T follicular helper cell (primary cell): ENCODE data around the gene CHAF1A.

Source experiments
- DNase-seq: peaks from one replicate; pipeline ENCODE4 v3.0.0-alpha.2; 2020; ENCODE audit warnings: low read depth

Gene CHAF1A

GRCh38 chr19:4405977-4406376 is 3.5 kb downstream of the CHAF1A start:
- no peak for DNase-seq

- no peak for DNase-seq
These were observed 4.2 kb downstream of the CHAF1A start for GRCh38 chr19:4406626-4407025.

GRCh38 chr19:4409123-4409933 is 6.9 kb downstream of the CHAF1A start:
- no peak for DNase-seq

GRCh38 chr19:4413588-4413987 is 11.1 kb downstream of the CHAF1A start:
- DNase-seq: no peak

GRCh38 chr19:4414144-4414799 is 11.8 kb downstream of the CHAF1A start:
- no peak for DNase-seq

GRCh38 chr19:4414800-4415321 is 12.4 kb downstream of the CHAF1A start:
- DNase-seq: no peak

- no peak for DNase-seq
These were observed 12.9 kb downstream of the CHAF1A start for GRCh38 chr19:4415352-4415751.

- DNase-seq: no peak
These were observed 13.8 kb downstream of the CHAF1A start for GRCh38 chr19:4416268-4416667.

GRCh38 chr19:4423416-4424126 is 21.1 kb downstream of the CHAF1A start:
- no peak for DNase-seq

GRCh38 chr19:4425537-4425936 is 23.1 kb downstream of the CHAF1A start:
- DNase-seq: no peak

GRCh38 chr19:4428326-4428975 is 26.0 kb downstream of the CHAF1A start:
- no peak for DNase-seq

- DNase-seq: no peak
These were observed 26.8 kb downstream of the CHAF1A start for GRCh38 chr19:4429256-4429655.

- DNase-seq: no peak
These were observed 27.3 kb downstream of the CHAF1A start for GRCh38 chr19:4429771-4430171.

- no peak for DNase-seq
These were observed 28.3 kb downstream of the CHAF1A start for GRCh38 chr19:4430760-4431159.

GRCh38 chr19:4431296-4431695 is 28.9 kb downstream of the CHAF1A start:
- DNase-seq: no peak

GRCh38 chr19:4431808-4432674 is 29.6 kb downstream of the CHAF1A start:
- DNase-seq: no peak

- DNase-seq: no peak
These were observed 30.6 kb downstream of the CHAF1A start for GRCh38 chr19:4432918-4433506.

- no peak for DNase-seq
These were observed 32.0 kb downstream of the CHAF1A start for GRCh38 chr19:4434391-4434790.

GRCh38 chr19:4436231-4436630 is 33.8 kb downstream of the CHAF1A start:
- no peak for DNase-seq

GRCh38 chr19:4437103-4437502 is 34.7 kb downstream of the CHAF1A start:
- no peak for DNase-seq

- no peak for DNase-seq
These were observed 36.8 kb downstream of the CHAF1A start for GRCh38 chr19:4439243-4439642.
